SK-N-SH (cell line): ENCODE measurements around the gene KLHL26. TPM values are rescaled to one million over a fixed set of nuclear protein-coding genes. Genes with fewer than 3 reads are reported as not detected.

Experiments used
- CTCF ChIA-PET: fragments of 300-600, 350-600 bp; formaldehyde crosslinking; extraction: SDS; loops from one replicate; lab custom pipeline; 2021; lab: Yijun Ruan, JAX
- POLR2A ChIA-PET: fragments of 350-600 bp; sonication (Branson Sonifier 250); formaldehyde crosslinking; extraction: SDS; loops from one replicate; lab custom pipeline; 2020; ENCODE audit warnings: antibody characterized with exemption, inconsistent platforms; lab: Yijun Ruan, JAX
- DNase-seq: peaks from one replicate; pipeline ENCODE4 v3.0.0; 2012
- H2AFZ ChIP-seq: fragments of 200-600 bp; sonication (generic); 2 replicates; pipeline ENCODE4 v1.8.1; 2016; ENCODE audit warnings: antibody characterized with exemption, mild to moderate bottlenecking, low read depth
- H3F3A ChIP-seq: fragments of 200-600 bp; sonication (generic); replicated peaks from 2 replicates; pipeline ENCODE3; 2016; ENCODE audit warnings: antibody characterized with exemption, mild to moderate bottlenecking; ENCODE audit not compliant: insufficient read depth
- H3K27ac ChIP-seq, 2 experiments: fragments of 200-500 bp in 1 of 2; fragments of 200-600 bp in 1 of 2; sonication (Bioruptor generic) in 1 of 2; sonication (generic), shearing (Covaris generic) in 1 of 2; 2 replicates each; pipeline versions ENCODE4 v1.5.1 to v1.6.1; 2014 to 2016; ENCODE audit warnings: low read depth in 2 of 2, inconsistent platforms in 1 of 2, low read length in 1 of 2, mild to moderate bottlenecking in 1 of 2, mixed read lengths in 1 of 2
- H3K27me3 ChIP-seq: fragments of 200-600 bp; sonication (generic), shearing (Covaris generic); 2 replicates; pipeline ENCODE4 v1.6.1; 2016; ENCODE audit warnings: mixed run types; ENCODE audit not compliant: insufficient read depth
- H3K36me3 ChIP-seq, 2 experiments: fragments of 200-500 bp in 1 of 2; fragments of 200-600 bp in 1 of 2; sonication (Bioruptor generic) in 1 of 2; sonication (generic) in 1 of 2; replicated peaks in 1 of 2; 2 replicates each; pipeline versions ENCODE3 to v1.5.1; 2014 to 2016; ENCODE audit warnings: low read length in 1 of 2, mild to moderate bottlenecking in 1 of 2; ENCODE audit not compliant: insufficient read depth in 2 of 2, control insufficient read depth in 1 of 2
- H3K4me1 ChIP-seq, 2 experiments: fragments of 200-500 bp in 1 of 2; fragments of 200-600 bp in 1 of 2; sonication (Bioruptor generic) in 1 of 2; sonication (generic), shearing (Covaris generic) in 1 of 2; 2 replicates each; pipeline versions ENCODE4 v1.5.1 to v1.6.1; 2014 to 2016; ENCODE audit warnings: low read depth in 1 of 2, low read length in 1 of 2, mixed run types in 1 of 2; ENCODE audit not compliant: insufficient read depth in 2 of 2, control insufficient read depth in 1 of 2
- H3K4me2 ChIP-seq: fragments of 200-600 bp; sonication (generic), shearing (Covaris generic); 2 replicates; pipeline ENCODE4 v1.6.1; 2017; ENCODE audit warnings: mixed run types
- H3K4me3 ChIP-seq, 2 experiments: fragments of 200-500 bp in 1 of 2; fragments of 200-600 bp in 1 of 2; sonication (Bioruptor generic) in 1 of 2; sonication (generic), shearing (Covaris generic) in 1 of 2; 2 replicates each; pipeline versions ENCODE4 v1.5.1 to v1.8.1; 2014 to 2016; ENCODE audit warnings: low read depth in 2 of 2, inconsistent platforms in 1 of 2, low read length in 1 of 2, mild to moderate bottlenecking in 1 of 2, mixed read lengths in 1 of 2, moderate library complexity in 1 of 2
- H3K79me2 ChIP-seq: fragments of 200-600 bp; sonication (generic); 2 replicates; pipeline ENCODE4 v1.8.1; 2017; ENCODE audit warnings: mild to moderate bottlenecking; ENCODE audit not compliant: insufficient read depth
- H3K9ac ChIP-seq: fragments of 200-600 bp; sonication (generic); 2 replicates; pipeline ENCODE4 v1.6.1; 2017; ENCODE audit warnings: mixed run types
- H3K9me2 ChIP-seq: fragments of 200-600 bp; sonication (generic); 2 replicates; pipeline ENCODE4 v1.6.1; 2017; ENCODE audit warnings: mixed run types
- H3K9me3 ChIP-seq: fragments of 200-600 bp; sonication (generic); 2 replicates; pipeline ENCODE4 v1.6.1; 2017; ENCODE audit warnings: mixed run types, mild to moderate bottlenecking, moderate library complexity
- H4K20me1 ChIP-seq: fragments of 200-600 bp; sonication (generic); 2 replicates; pipeline ENCODE4 v1.6.1; 2017; ENCODE audit warnings: mild to moderate bottlenecking, mixed run types; ENCODE audit not compliant: insufficient read depth
- ELF1 ChIP-seq: IDR thresholded peaks from 2 replicates; pipeline ENCODE4 v1.4.0; 2012
- EP300 ChIP-seq, 2 experiments: IDR thresholded peaks; 2 replicates each; pipeline versions ENCODE4 v1.4.0 to v1.6.1; 2012; ENCODE audit warnings: borderline replicate concordance in 1 of 2, low read depth in 1 of 2, low read length in 1 of 2
- EZH2phosphoT487 ChIP-seq: fragments of 200-600 bp; sonication (generic); IDR thresholded peaks from 2 replicates; pipeline ENCODE4 v1.6.1; 2017; ENCODE audit warnings: low read depth, mixed run types, mild to moderate bottlenecking, antibody characterized with exemption, moderate library complexity, borderline replicate concordance
- FOXM1 ChIP-seq: IDR thresholded peaks from 2 replicates; pipeline ENCODE4 v1.4.0; 2012; ENCODE audit warnings: low read depth, mild to moderate bottlenecking
- GABPA ChIP-seq: IDR thresholded peaks from 2 replicates; pipeline ENCODE4 v1.4.0; 2012; ENCODE audit warnings: low read depth, mild to moderate bottlenecking
- JUND ChIP-seq: IDR thresholded peaks from 2 replicates; pipeline ENCODE4 v1.4.0; 2012
- MAX ChIP-seq: IDR thresholded peaks from 2 replicates; pipeline ENCODE4 v1.4.0; 2012; ENCODE audit warnings: low read depth
- MEF2A ChIP-seq: IDR thresholded peaks from 2 replicates; pipeline ENCODE4 v1.4.0; 2012; ENCODE audit warnings: low read depth, borderline replicate concordance
- NFIC ChIP-seq: IDR thresholded peaks from 2 replicates; pipeline ENCODE4 v1.4.0; 2012; ENCODE audit warnings: borderline replicate concordance
- NRF1 ChIP-seq: IDR thresholded peaks from 2 replicates; pipeline ENCODE4 v1.6.1; 2012; ENCODE audit warnings: low read depth, mild to moderate bottlenecking, low read length
- PBX3 ChIP-seq: IDR thresholded peaks from 2 replicates; pipeline ENCODE4; 2012
- POLR2AphosphoS5 ChIP-seq: IDR thresholded peaks from 2 replicates; pipeline ENCODE4 v1.6.1; 2012; ENCODE audit warnings: low read depth, low read length
- RAD21 ChIP-seq: IDR thresholded peaks from 2 replicates; pipeline ENCODE4 v1.6.1; 2012; ENCODE audit warnings: mild to moderate bottlenecking, low read length
- RCOR1 ChIP-seq: fragments of 150-350 bp; IDR thresholded peaks from 2 replicates; pipeline ENCODE4 v1.6.1; 2017; ENCODE audit warnings: antibody characterized with exemption, low read length
- RXRA ChIP-seq: IDR thresholded peaks from 2 replicates; pipeline ENCODE4 v1.4.0; 2012; ENCODE audit warnings: low read depth, mild to moderate bottlenecking, borderline replicate concordance
- TAF1 ChIP-seq: IDR thresholded peaks from 2 replicates; pipeline ENCODE4 v1.6.1; 2012; ENCODE audit warnings: low read depth, mild to moderate bottlenecking, low read length, moderate library complexity, borderline replicate concordance
- TCF12 ChIP-seq: IDR thresholded peaks from 2 replicates; pipeline ENCODE4 v1.4.0; 2012
- TEAD4 ChIP-seq: IDR thresholded peaks from 2 replicates; pipeline ENCODE4 v1.4.0; 2012; ENCODE audit warnings: mild to moderate bottlenecking, borderline replicate concordance; ENCODE audit not compliant: insufficient read depth
- YY1 ChIP-seq: IDR thresholded peaks from 2 replicates; pipeline ENCODE4 v1.4.0; 2012; ENCODE audit warnings: low read depth, mild to moderate bottlenecking
- WGBS: methylation state at CpG from one replicate; pipeline ENCODE4 v1.1.6; 2017; ENCODE audit warnings: low lambda C conversion rate; 5-methylcytosine and 5-hydroxymethylcytosine counted together
- polyA plus RNA-seq, 3 experiments: library from polyadenylated mRNA; depleted of rRNA; stranded (reverse); fragments of >200 nt; gene quantifications; 2 replicates each; pipeline ENCODE4 v1.2.3, GENCODE V29; 2012
- TF ChIP-seq, protein P1 (sequence below): fragments of 200-600 bp; sonication (generic); IDR thresholded peaks from 2 replicates; pipeline ENCODE4 v1.6.1; 2017; ENCODE audit warnings: antibody characterized with exemption, mild to moderate bottlenecking, moderate library complexity
- TF ChIP-seq, protein P2 (sequence below): fragments of 150-350 bp; IDR thresholded peaks from 2 replicates; pipeline ENCODE4 v1.6.1; 2017; ENCODE audit warnings: antibody characterized with exemption, low read length, low read depth, borderline replicate concordance
- TF ChIP-seq, protein P3 (sequence below): fragments of 150-350 bp; IDR thresholded peaks from 2 replicates; pipeline ENCODE4 v1.6.1; 2016; ENCODE audit warnings: mild to moderate bottlenecking, low read depth, low read length

Gene KLHL26
- polyA plus RNA-seq, 1 of the 3 experiments (the other 2 are of a cell fraction): 4.6 TPM

- TF ChIP-seq RCOR1: no peak
- TF ChIP-seq TEAD4: no peak
- no peak for TF ChIP-seq EP300 (IDR thresholded peaks at IDR 0.05; ENCODE audit: borderline replicate concordance in 1 of 2, low read depth in 1 of 2, low read length in 1 of 2)
- no peak for TF ChIP-seq RAD21
- no peak for TF ChIP-seq MEF2A
- no peak for TF ChIP-seq YY1
- TF ChIP-seq GABPA: no peak
- TF ChIP-seq RXRA: no peak
- no peak for TF ChIP-seq NRF1
- TF ChIP-seq, protein P1, sequence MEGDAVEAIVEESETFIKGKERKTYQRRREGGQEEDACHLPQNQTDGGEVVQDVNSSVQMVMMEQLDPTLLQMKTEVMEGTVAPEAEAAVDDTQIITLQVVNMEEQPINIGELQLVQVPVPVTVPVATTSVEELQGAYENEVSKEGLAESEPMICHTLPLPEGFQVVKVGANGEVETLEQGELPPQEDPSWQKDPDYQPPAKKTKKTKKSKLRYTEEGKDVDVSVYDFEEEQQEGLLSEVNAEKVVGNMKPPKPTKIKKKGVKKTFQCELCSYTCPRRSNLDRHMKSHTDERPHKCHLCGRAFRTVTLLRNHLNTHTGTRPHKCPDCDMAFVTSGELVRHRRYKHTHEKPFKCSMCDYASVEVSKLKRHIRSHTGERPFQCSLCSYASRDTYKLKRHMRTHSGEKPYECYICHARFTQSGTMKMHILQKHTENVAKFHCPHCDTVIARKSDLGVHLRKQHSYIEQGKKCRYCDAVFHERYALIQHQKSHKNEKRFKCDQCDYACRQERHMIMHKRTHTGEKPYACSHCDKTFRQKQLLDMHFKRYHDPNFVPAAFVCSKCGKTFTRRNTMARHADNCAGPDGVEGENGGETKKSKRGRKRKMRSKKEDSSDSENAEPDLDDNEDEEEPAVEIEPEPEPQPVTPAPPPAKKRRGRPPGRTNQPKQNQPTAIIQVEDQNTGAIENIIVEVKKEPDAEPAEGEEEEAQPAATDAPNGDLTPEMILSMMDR: no peak
- Histone ChIP-seq H3K79me2 (peaks cover 2% of the 10 kb centered on the region; the same call in 1 of the 2 replicates), H3K36me3 (no peaks in the 10 kb centered on the region), H3K4me1 (peaks cover 0 to 6% of the 10 kb centered on the region in 2 experiments; a peak in 1 of 4 replicates), H3K9me2 (no peaks in the 10 kb centered on the region), H3K9me3 (no peaks in the 10 kb centered on the region), H3K4me3 (no peak overlapping the region), H3K4me2 (no peak overlapping the region), H3K9ac (no peak overlapping the region), H3K27ac (no peak overlapping the region), H2AFZ (no peak overlapping the region), H4K20me1 (0 out of 2 replicates have a peak, but pooled peaks cover 3% of the 10 kb centered on the region), H3K27me3 (no peaks in the 10 kb centered on the region), H3F3A (no peaks in the 10 kb centered on the region)
- ChIA-PET POLR2A (no interaction called here), CTCF (no interaction called here)
- DNase-seq: no peak
- WGBS: no CpG with 5 or more reads among the region's 1 CpG
Measured at GRCh38 chr19:18651300-18651699, 14.5 kb downstream of the KLHL26 start.

GRCh38 chr19:18651733-18652132 lies 14.9 kb downstream of the KLHL26 start:
- 75% methylated on average over 4 of the region's 6 CpGs for WGBS
- H3K9ac ChIP-seq: no peak overlapping the region
- H3K27ac ChIP-seq: no peak overlapping the region
- no peaks in the 10 kb centered on the region for H3K9me2 ChIP-seq
- H2AFZ ChIP-seq: no peak overlapping the region
- POLR2A ChIA-PET: no interaction called here
- no peaks in the 10 kb centered on the region for H3K27me3 ChIP-seq
- no peak overlapping the region for H3K4me3 ChIP-seq
- no peaks in the 10 kb centered on the region for H3F3A ChIP-seq
- peaks cover 0 to 6% of the 10 kb centered on the region in 2 experiments; a peak in 1 of 4 replicates for H3K4me1 ChIP-seq
- no peak for TF ChIP-seq TEAD4
- TF ChIP-seq RAD21: no peak
- TF ChIP-seq TAF1: no peak
- no peak for TF ChIP-seq NFIC
- TF ChIP-seq, protein P2, sequence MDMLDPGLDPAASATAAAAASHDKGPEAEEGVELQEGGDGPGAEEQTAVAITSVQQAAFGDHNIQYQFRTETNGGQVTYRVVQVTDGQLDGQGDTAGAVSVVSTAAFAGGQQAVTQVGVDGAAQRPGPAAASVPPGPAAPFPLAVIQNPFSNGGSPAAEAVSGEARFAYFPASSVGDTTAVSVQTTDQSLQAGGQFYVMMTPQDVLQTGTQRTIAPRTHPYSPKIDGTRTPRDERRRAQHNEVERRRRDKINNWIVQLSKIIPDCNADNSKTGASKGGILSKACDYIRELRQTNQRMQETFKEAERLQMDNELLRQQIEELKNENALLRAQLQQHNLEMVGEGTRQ: no peak
- no peak for TF ChIP-seq POLR2AphosphoS5
- TF ChIP-seq RCOR1: no peak
- TF ChIP-seq JUND: no peak
- TF ChIP-seq ELF1: no peak
- TF ChIP-seq, protein P3, sequence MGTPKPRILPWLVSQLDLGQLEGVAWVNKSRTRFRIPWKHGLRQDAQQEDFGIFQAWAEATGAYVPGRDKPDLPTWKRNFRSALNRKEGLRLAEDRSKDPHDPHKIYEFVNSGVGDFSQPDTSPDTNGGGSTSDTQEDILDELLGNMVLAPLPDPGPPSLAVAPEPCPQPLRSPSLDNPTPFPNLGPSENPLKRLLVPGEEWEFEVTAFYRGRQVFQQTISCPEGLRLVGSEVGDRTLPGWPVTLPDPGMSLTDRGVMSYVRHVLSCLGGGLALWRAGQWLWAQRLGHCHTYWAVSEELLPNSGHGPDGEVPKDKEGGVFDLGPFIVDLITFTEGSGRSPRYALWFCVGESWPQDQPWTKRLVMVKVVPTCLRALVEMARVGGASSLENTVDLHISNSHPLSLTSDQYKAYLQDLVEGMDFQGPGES: no peak
- no peak for TF ChIP-seq MEF2A
- TF ChIP-seq MAX: no peak
- TF ChIP-seq FOXM1: no peak
- TF ChIP-seq, protein P1: no peak
- TF ChIP-seq TCF12: no peak
- TF ChIP-seq EZH2phosphoT487: no peak
- TF ChIP-seq PBX3: no peak
- TF ChIP-seq NRF1: no peak
- no peaks in the 10 kb centered on the region for H3K79me2 ChIP-seq
- H3K36me3 ChIP-seq: no peaks in the 10 kb centered on the region
- H4K20me1 ChIP-seq: no peaks in the 10 kb centered on the region
- no peaks in the 10 kb centered on the region for H3K9me3 ChIP-seq
- no peak overlapping the region for H3K4me2 ChIP-seq
- DNase-seq: no peak
- CTCF ChIA-PET: interaction anchor here (0.9 kb wide), 1 partner anchor 37 kb away, joined by 4 read pairs; no protein-coding TSS in a partner anchor
